Embryonic facial prominence (tissue), 1 donor: Measurements from ENCODE around the gene SBK2.
A peak's percentile ranks its signal among the peaks of the same experiment; 100 is the strongest.

Experiments
- DNase-seq: peaks from one replicate; pipeline ENCODE4 v3.0.0-alpha.2; 2016; ENCODE audit errors: extremely low spot score

SBK2 gene

GRCh38 chr19:55554741-55555152 is 17.8 kb upstream of the SBK2 start:
- DNase-seq: no peak

DNA sequence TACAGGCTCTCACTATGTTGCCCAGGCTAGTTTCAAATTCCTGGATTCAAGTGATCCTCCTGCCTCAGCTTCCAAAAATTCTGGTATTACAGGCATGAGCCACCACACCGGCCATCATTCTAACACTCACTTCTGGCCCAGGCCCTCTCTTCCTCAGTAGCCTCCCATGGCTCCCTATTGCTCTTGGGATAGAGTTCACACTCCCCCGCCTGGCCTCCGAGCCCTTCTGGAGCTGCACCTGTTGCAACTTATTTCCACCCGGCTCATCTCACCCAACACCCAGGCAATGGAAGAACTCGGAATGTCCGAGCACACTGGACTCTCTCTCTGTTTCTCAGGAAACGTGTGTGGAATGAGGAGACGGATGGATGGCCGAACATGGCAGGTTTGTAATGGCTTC is 17.4 kb upstream of the SBK2 start:
- no peak for DNase-seq

- no peak for DNase-seq
Observed at GRCh38 chr19:55553217-55554182, 16.6 kb upstream of the SBK2 start.

GRCh38 chr19:55552620-55553019 is 15.7 kb upstream of the SBK2 start:
- peak; percentile 20 for DNase-seq

DNA sequence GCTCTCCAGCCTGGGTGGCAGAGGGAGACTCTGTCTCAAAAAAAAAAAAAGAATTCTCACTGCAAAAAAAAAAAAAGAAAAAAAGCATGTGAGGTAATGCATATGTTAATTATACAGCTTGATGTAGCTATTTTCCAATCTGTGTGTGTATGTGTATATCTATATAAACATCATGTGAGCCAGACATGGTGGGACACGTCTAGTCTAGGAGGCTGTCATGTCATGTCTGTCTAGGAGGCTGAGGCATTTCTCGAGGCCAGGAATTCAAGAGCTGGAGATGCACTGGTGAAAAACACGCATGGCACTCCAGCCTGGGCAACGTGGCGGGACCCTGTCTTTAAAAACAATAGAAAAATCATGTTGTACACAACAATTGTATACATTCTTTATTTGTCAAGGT is 15.3 kb upstream of the SBK2 start:
- DNase-seq: no peak

DNA sequence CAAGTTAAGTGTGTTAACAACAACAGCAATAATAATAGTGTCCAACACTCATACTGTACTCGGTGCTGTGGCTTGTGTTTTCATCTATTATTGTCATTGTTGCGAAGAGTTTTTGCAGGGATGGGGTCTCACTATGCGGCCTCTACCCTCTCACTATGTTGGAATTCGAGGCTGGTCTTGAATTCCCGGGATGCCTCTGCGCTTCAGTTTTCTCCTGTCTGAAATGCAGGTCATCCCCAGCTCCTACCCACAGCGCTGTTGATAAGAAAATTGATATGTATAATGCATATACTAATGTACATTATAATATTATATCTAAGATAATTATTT is 13.4 kb upstream of the SBK2 start:
- no peak for DNase-seq

DNA sequence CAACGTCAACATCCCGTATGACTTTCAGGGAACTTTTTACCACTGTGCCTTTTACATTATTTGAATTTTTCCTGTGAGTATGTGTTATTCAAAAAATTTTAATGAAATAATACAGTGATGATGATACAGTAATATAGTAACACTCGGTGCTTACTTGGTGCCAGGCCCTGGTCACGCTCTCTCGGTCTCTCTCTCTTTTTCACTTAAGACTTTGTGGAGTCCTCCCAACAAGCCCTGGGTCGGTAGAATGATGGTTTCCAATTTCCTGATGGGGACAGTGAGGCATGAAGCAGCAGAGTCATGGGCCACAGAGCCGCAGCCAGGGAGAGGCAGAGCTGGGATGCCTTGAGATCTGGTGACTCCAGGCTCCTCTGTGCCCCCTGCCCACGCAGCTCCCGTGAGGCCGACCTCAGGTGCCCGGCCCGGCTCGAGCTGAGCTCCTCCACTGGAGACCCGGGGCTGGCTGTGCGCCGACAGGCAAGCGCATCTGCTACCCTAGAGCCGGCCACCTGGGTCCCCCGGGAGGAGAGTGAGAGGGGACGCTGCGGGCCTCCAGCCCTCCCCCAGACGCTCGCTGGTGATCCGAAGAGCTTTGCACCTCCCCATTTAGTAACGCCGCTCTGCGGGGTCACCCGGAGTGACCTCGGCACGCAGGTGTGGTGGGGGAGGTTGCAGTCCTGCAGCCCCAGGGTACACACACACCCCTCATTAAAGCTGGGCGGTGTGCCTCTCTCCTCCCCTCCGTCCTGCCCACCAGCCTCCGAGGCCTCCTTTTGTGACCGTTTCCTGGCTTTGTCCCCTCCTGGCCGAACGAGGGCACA is 12.8 kb upstream of the SBK2 start:
- no peak for DNase-seq

GRCh38 chr19:55546822-55547614 is 10.1 kb upstream of the SBK2 start:
- no peak for DNase-seq

DNA sequence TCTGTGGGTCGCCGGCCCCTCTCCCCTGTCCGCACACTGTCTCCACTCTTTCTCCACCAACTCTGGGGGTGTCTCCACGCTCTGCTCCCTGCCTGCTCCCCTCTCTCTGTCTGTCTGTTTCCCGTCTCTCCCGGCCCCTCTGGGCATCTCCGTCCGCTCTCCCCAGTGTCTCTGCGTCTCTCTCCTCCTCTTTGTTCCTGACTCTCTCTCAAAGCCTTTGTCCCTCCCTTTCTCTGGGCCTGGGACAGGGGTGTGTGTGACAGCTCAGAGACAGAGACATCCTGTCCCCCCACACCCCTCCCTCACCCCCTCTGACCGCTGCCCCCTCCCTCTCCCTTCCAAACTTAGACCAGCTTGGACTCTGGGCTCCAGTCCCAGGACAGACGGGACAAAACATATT is 9.1 kb upstream of the SBK2 start:
- DNase-seq: no peak

- no peak for DNase-seq
Observed at GRCh38 chr19:55545443-55545842, 8.5 kb upstream of the SBK2 start, which contains the start of gene SBK3. SBK3 (minus strand) TSS chr19:55545543; CDS start chr19:55545543, 0 bp downstream.

- DNase-seq: no peak
Observed at GRCh38 chr19:55544776-55545439, 8.0 kb upstream of the SBK2 start.

DNA sequence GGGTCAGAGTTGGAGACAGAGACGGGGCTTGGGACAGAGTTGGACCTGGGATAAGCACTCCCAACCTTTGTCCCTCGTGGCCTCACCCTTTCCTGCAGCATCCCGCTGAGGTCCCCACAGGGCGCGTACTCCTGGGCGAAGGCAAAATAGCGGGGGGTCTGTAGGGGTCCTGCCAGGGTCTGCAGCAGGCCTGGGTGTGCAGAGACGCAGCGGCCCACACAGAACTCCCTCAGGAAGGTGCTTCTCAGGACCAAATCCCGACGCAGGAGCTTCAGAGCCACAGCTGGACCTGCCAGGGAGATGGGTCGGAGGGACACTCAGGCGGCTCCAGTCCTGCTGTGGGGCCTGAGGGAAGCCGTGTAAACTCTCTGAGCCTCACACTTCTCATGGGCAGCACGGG is 7.1 kb upstream of the SBK2 start:
- no peak for DNase-seq

- DNase-seq: no peak
Observed at GRCh38 chr19:55543567-55543966, 6.6 kb upstream of the SBK2 start.

GRCh38 chr19:55542292-55542855 is 5.4 kb upstream of the SBK2 start:
- no peak for DNase-seq

- no peak for DNase-seq
Observed at GRCh38 chr19:55541091-55541490, 4.2 kb upstream of the SBK2 start.

DNA sequence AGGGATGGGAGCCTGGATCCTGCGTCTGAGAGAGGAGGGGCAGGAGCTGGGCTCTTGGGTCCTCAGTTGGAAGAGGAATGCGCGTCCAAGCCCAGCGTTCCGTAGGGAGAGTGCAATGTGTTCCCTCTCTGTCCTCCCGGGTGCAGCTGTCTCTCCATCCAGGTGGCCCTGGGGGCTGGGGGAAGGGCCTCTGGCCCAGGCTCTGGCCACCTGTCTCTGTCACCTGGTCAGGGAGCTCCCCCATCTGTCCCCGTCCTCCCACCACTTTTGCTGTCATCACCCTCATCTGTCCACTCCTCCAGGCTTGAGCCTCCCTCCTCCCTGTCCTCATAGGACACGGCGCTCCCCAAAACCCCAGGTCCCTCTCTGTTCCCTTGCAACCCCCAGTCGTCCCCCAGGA is 3.7 kb upstream of the SBK2 start:
- DNase-seq: no peak

GRCh38 chr19:55539090-55539984 is 2.4 kb upstream of the SBK2 start:
- no peak for DNase-seq

GRCh38 chr19:55538132-55538531 is 1.2 kb upstream of the SBK2 start:
- DNase-seq: no peak

- no peak for DNase-seq
Observed at GRCh38 chr19:55537741-55538111, 793 bp upstream of the SBK2 start.

DNA sequence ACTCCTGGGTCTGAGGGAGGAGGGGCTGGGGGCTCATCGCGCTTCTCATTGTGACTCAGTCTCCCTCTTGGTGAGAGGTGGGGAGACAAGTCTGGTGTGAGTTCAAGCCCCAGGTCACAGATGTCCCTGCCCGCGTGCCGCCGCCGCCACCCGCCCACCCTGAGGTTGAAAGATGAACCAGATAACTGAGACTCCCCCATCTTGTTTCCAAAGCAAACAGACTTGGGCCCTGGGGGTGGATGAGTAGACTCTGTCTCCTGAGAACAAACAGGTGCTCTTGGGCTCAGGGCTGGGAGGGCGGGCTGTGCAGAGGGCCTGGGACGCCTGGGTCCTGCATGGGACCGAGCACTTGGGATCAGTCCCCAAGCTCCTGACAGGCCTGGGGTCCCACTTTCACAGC is 567 bp downstream of the SBK2 start:
- no peak for DNase-seq
